COLO668 (cell line): ENCODE data around the gene CSMD2.

Source experiments
- DNase-seq: peaks from one replicate; lab custom pipeline; 2025; ENCODE audit not compliant: unreplicated experiment; lab: John Stamatoyannopoulos, UW

Gene CSMD2

GRCh38 chr1:33575324-33575879, 589.6 kb downstream of the CSMD2 start:
- no peak for DNase-seq

GRCh38 chr1:33573661-33574060, 591.4 kb downstream of the CSMD2 start:
- DNase-seq: no peak

GRCh38 chr1:33572387-33572786, 592.6 kb downstream of the CSMD2 start:
- no peak for DNase-seq

GRCh38 chr1:33569331-33569730, 595.7 kb downstream of the CSMD2 start:
- no peak for DNase-seq

GRCh38 chr1:33563699-33564098, 601.3 kb downstream of the CSMD2 start:
- DNase-seq: no peak

- no peak for DNase-seq
These were observed 602.5 kb downstream of the CSMD2 start for GRCh38 chr1:33562563-33562962.

- no peak for DNase-seq
These were observed 603.5 kb downstream of the CSMD2 start for GRCh38 chr1:33561576-33561975.

- no peak for DNase-seq
These were observed 604.4 kb downstream of the CSMD2 start for GRCh38 chr1:33560680-33561079.

- DNase-seq: no peak
These were observed 616.3 kb downstream of the CSMD2 start for GRCh38 chr1:33548721-33549120.

GRCh38 chr1:33548319-33548718, 616.7 kb downstream of the CSMD2 start:
- no peak for DNase-seq

GRCh38 chr1:33547576-33547975, 617.5 kb downstream of the CSMD2 start:
- no peak for DNase-seq

GRCh38 chr1:33541966-33542365, 623.1 kb downstream of the CSMD2 start:
- no peak for DNase-seq

GRCh38 chr1:33537885-33538284, 627.1 kb downstream of the CSMD2 start:
- no peak for DNase-seq

- no peak for DNase-seq
These were observed 629.7 kb downstream of the CSMD2 start for GRCh38 chr1:33535334-33535733.

GRCh38 chr1:33532936-33533335, 632.1 kb downstream of the CSMD2 start:
- no peak for DNase-seq

- DNase-seq: no peak
These were observed 632.8 kb downstream of the CSMD2 start for GRCh38 chr1:33532250-33532649.

- no peak for DNase-seq
These were observed 635.1 kb downstream of the CSMD2 start for GRCh38 chr1:33529957-33530356.

- DNase-seq: no peak
These were observed 637.1 kb downstream of the CSMD2 start for GRCh38 chr1:33527934-33528333.

GRCh38 chr1:33524586-33524985, 640.4 kb downstream of the CSMD2 start:
- DNase-seq: no peak

GRCh38 chr1:33519240-33519884, 645.7 kb downstream of the CSMD2 start:
- no peak for DNase-seq

GRCh38 chr1:33517596-33518250, 647.3 kb downstream of the CSMD2 start:
- no peak for DNase-seq

- no peak for DNase-seq
These were observed 648.0 kb downstream of the CSMD2 start for GRCh38 chr1:33516891-33517567.
